ENCODE data around the gene SIGLEC8.
"Not testable (repeated sequence)": the region's sequence is repeated elsewhere in the genome, so short reads cannot be mapped to it uniquely, and the experiment has no call there.

SIGLEC8 gene

DNA sequence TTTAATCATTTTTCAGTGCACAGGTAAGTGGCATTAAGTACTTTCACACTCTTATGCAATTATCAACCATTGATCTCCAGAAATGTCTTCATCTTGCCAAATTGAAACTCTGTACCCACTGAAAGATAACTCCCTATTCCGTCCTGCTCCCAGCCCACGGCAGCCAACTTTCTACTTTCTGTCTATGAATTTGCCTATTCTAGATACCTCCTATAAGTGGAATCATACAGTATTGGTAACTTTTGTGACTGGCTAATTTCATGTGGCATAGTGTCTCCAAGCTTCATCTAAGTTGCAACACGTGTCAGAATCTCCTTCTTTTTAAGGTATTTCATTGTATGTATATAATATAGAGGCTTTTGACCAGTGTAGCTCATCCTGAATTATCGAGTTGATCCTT, 14.4 kb upstream of the SIGLEC8 start:
- DNase-seq = no peak

DNA sequence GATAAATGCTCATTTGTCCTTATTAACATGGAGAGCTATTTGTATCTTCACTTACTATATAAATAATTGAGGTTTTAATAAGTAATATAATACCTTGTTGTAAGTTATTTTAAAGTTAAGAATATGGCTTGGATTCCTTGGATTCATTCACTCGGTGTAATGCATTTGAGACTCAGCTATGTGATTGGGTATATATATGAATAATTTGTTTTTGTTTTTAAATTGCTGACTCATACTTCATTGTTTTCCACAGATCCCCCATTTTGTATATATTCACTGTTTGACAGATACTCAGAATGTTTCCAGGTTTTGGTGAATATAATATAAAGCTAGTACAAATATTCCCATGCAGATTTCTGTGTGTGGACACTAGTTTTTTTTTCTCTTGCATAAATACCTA, 13.3 kb upstream of the SIGLEC8 start:
- no peak for DNase-seq

DNA sequence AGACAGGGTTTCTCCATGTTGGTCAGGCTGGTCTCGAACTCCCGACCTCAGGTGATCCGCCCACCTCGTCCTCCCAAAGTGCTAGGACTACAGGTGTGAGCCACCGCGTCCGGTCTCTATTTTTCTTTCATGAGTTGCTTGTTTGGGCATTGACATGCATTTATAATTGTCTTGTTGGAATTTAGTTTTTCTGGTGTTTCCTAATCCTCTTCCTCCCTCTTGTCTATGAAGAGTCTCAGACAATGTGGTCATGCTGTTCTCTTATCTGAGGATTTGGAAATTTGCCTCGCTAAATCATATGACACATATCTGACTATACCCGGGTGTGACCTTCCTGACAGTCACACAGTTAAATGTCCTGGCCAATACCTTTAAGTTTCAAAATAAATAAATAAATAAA, 12.7 kb upstream of the SIGLEC8 start:
- no peak for DNase-seq

DNA sequence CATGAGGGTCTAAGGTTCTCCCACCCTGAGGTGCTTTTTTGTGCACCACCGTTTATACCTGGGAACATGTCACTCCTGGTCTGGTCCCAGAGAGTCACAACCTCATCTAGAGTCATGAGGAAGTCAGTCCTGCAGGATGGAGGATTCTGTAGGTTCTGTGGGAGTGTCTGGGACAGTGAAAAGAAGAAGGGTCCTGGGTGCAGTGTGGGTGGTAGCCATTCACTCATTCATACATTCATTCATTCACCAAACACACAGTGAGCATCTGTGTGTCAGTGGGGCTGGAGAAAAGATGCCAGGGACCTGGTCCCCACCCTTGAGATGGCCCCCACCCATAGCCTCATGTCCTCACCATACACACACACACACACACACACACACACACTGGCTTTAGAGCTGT, 11.4 kb upstream of the SIGLEC8 start:
- no peak for DNase-seq

DNA sequence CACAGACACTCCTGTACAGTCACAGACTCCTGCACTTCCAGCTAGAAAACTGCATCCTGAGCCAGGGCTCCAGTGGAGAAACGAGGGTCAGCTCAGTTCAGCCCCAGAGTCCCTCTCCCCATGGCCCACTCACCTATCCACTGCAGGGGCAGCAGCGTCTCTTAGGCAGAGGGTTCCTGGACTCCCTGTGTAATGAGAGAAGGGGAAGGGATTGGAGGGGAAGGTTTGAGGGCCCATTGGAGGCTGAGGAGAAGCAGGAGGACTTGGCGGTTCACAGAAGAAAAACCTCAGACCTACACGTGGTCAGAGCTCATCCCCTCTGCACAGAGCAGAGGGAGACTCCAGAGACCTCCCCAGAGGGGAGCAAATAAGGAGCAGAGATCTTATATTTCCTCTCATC, 10.9 kb upstream of the SIGLEC8 start:
- no peak for DNase-seq

DNA sequence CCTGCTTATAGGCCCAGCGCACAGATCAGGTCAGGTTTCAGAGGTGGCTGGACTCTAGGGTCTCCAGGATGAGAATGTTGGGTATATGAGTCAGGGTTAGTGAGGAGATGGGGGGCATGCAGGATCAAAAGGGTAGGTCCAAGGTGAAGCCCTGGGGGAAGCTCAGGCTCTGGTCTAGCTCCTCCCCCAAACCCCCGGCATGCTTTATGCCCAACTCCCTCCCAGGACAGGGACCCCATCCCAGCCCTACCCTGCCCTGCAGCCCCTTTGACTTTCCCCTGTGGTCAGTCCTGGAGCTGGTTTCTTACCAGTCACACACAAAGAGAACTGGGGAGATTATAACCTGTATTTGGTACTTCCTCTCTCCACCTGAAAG, 10.3 kb upstream of the SIGLEC8 start:
- no peak for DNase-seq

DNA sequence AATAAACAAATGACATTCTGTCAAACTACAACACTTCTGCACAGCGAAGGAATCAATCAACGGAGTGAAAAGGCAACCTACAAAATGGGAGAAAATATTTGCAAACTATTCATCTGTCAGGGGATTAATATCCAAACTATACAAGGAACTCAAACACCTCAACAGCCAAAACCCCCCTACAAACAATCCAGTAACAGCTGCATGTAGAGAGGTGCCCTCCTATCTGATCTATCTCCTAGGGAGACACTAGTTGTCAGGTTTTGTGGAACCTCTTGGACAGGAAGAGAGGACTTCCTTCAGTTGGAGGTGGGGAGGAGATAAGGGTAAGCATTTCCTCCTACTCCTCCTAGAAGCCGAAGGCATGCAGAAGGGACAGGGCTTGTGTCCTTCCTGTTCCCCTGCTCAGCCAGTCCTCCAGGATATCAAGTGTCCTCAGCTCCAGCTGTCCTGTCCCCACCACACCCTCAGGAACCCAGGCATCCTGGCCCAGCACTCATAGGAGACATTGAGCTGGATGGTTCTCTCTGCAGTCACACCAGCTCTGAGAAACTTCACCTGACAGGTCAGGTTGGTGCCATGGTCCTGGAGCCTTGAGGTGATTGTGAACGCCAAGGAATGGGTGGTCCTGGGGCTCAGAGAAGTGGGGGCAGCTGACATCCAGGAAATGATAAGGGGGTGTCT, 9.8 kb upstream of the SIGLEC8 start:
- no peak for DNase-seq

DNA sequence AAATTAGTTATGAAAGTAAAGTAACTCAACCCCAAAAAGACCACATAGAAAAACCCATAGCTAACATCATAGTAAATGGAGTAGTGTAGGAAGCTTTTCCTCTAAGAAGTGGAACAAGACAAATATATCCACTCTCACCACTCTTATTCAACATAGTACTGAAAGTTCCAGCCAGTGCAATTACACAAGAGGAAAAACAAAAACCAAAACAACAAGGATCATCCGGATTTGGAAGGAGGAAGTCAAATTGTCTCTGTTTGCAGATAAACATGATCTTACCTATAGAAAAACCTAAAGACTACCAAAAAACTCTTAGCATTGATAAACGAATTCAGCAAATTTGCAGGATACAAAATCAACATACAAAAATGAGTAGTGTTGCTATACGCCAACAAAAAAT, 8.5 kb upstream of the SIGLEC8 start:
- DNase-seq = no peak

DNA sequence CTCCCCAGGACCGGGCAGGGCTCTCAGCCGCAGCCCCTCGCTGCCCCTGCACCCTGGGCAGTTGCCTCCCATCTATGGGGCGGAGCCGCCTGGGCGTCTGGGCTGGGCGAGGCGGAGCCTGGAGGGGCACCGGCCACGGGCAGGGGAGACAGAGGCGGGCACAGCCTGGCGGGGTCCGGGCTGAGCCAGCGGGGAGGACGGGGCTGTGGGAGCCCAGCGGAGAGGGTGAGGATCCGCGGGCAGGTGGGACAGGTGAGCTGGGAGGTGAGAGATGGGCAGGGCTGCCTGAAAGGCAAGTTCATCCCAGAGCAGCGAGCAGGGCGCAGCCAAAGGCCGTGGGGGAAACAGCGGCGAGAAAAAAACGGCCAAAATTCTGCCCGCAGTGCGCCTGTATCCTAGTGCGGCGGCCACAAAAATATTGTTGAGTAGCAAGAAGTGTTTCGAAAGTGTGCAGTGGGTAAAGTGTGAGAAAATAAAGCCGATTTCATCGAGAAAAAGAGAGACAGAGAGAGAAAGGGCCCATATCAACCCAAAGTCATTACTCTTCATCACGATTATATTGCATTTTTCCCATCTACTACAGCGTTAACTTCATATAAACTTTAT, 5.8 kb upstream of the SIGLEC8 start:
- DNase-seq = not testable (repeated sequence)

DNA sequence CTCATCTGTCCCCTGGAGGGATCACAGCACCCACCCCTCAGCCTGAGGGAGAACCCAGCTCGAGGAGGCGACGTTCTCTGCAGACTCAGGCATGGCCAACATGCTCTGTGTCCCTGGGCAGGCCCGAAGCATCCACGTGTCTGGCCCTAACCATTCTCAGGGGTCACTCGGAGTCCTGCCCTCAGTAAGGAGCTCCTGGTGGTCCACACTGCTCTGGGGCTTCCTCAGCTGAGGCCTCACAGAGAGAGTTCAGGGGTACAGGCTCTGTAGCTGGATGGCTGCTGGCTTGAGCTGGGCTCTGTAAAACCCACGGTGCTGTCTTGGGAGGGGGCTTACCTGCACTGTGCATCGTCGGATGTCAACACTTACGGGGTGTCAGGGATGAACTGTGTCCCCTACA, 4.4 kb upstream of the SIGLEC8 start:
- DNase-seq = no peak

DNA sequence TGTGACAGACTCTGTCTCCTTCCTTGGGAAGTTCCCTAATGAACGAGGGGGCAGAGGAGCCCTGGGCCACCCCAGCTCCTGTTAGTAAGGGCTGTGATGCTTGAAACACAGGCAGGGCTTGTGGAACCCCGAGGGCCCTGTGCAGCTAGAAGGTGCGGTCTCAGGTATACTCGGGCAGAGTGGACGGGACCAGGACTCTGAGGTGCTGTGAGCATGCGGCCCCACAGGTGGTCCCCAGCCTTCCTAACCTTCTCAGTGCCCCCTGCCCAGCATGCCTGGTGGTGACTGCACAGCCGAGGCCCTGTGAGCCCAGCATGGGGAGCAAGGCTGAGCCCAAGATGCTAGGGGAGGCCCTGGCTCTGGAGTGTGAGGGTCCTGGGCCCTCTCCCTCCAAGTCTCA, 4.0 kb upstream of the SIGLEC8 start:
- no peak for DNase-seq

DNA sequence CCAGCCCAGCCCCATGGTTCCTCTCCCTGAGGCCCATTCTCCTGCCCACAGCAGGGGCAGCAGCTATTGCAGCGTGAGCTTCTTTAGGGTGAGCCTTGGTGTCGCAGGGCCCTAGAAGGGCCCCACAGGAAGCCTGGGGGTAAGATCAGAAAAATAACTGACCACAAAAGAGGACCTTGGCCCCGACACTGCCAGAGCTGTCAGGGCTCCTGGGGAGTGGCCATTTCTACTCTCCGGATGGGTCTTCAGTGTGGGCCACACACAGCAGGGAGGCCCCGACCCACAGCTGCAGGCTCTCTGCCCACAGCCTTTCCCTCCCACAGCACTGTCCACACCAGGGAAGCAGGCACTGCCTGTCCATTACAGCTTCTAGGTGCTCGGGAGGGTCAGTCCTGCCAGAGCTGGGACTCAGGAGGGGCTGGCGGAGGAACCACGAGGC, 3.5 kb upstream of the SIGLEC8 start:
- DNase-seq = no peak

DNA sequence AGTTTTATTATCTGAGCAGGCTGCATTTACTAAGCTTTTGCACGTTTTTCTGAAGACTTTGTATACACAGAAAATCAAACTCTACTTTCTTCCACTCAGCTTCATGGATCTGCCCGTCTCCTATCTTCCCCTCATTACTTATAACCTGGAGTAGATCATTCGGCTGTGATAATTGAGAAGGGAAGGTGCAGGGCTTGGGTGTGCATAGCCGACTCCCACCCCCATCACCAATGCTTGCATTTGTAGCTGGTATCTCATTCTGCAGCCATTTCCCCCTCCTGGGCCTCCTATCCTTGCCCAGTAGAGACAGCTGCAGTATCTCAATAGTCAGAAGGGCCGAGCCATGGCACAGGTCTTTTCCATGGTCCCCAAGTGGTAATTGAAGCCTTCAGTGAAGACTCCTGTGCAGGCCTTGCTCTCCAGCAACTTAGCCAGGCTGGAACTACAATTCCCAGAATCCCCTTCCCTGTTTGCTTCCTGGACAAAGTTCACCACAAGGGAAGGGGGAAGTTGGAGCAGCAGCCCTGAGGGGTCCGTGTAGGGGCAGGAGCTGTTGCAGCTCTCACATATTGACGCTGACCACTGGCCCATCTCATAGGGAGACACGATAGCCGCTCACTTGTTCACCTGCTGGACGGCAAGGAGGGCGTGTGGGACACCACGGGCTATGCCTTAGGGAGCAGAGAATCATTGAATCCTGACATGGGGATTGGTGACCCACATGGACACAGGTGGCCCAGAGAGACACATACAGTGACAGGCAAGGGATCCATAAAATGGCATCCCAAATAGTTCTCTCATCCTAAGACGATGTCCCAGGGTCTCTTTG, 2.1 kb upstream of the SIGLEC8 start:
- peak; percentile 62 for DNase-seq

DNA sequence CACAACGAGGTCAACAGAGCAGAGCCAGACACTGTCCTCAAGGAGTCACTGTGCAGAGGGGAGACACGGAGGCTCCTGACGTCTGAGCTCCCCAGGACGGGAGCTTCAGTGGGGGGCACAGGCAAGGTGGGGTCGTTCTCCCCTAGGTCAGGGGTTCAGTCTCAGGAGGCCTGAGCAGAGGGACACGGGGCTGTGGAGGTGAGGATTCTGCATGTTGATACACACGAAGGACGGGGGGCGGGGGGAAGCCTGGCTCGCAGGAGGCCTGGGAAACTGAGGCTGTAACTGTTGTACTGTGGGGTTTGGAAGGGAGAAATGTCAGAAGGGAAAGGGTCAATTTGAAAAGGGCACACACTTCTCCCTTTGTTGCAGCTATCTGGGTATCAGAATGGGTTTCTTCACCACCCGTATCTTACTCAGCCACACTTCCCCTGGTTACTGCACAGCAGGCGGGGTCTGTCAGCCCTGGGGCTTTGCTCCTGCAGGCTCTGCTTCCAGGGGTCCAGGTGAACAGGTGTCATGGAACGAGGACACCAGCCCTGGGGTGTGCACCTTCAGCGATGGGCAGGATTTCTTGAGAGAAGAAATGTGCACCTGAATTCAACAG, 748 bp upstream of the SIGLEC8 start:
- no peak for DNase-seq

DNA sequence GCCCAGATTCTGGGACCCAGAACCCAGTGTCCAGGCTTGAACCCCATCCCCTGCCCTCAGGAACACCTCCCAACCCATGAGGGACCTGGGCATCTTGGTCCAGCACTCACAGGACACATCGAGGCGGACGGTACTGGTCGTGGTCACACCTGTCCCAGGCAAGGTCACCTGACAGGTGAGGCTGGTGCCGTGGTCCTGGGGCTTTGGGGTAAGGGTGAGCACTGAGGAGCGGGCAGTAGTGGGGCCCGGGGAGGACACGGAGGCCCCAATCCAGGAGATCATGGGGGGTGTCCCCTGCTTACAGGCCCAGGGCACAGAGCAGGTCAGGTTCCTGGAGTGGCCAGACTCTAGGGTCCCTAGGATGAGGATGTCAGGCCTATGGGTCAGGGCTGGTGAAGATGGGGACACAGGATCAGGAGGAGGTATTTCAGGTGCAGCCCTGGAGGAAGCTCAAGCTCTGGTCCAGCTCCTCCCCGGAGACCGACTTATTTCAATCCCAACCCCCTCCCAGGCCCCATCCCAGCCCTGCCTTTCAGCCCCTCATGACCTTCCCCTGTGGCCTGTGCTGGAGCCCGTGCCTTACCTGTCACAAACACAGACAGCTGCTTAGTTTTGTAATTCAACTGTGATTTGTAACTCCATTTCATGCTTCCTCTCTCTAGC, 772 bp downstream of the SIGLEC8 start:
- no peak for DNase-seq

DNA sequence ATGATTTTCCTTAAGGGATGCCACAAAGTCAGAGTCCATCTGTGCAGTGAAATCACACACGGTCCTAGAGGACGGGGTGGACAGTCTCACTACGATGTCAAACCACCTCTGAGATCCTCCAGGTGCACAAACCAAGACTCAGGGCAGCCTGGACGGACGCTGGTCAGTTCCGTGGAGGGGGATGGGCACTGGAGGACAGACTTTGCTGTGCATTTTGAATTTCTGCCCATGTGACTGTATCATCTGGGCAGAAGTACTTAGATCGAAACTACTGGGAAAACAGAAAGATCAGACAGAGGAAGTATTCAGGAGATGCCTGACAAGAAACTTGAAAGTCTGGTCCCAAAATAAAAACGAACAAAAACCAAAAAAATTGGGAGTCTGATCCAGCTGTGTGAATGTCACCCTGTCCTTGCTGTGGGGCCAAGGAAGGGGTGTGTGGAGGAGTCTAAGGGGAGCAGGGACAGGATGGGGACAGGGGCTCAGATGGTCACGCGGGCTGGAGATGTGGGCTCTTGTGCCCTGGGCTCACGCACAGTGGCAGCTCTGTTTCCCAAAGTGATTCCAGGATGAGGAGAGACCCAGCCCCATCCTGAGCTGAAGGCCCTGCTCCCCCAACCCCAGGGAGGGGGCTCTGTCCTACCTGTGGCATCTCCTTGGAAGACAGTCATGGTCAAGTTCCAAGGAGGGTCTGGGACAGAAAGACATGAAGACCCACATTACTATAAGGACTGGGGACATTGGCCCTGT, 1.5 kb downstream of the SIGLEC8 start:
- no peak for DNase-seq

DNA sequence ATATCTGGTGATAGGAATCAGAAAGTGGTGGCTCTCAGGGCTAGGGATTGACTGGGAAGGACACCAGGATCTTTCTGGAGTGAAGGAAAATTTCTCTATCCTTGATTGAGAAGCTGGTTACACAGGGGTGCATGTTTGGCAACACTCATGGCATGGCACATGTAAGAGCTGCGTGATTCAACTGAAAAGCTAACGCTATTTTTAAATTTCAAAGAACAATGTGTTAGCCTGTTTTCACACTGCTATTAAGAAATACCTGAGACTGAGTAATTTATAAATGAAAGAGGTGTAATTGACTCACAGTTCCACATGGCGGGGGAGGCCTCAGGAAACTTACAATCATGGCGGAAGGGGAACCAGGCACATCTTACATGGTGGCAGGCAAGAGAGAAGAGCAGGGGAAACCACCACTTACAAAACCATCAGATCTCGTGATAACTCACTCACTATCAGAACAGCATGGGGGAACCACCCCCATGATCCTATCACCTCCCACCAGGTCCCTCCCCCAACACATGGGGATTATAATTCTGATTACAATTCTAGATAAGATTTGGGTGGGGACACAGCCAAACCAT, 7.4 kb downstream of the SIGLEC8 start:
- no peak for DNase-seq

DNA sequence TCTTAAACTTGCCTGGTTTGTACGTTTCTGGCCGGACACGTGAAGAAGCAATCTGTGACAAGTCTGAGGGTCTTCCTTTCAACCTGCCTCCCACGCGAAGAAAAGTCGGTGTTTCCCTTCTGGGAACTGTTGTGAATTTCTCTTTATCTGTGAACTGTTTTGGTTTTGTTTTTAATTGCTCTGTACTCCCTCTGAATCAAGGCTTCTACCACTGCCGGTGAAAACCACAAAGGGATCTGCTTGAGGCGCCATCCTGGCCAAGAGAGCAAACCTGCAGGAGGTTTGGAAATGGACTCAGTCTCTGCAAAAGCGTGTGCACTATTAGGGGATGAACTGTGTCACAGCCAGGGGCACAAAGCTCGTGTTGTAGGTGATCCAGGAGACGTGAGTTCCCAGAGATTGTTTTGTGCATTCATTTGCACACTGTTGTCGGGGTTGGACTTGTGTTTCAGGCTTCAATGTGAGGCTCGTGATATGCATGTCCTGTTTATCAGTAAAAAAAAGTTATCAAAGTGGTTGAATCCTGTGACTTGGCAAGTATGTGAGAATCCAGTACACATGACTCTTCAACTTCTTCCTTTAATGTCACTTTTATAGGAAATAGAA, 9.7 kb downstream of the SIGLEC8 start:
- no peak for DNase-seq

DNA sequence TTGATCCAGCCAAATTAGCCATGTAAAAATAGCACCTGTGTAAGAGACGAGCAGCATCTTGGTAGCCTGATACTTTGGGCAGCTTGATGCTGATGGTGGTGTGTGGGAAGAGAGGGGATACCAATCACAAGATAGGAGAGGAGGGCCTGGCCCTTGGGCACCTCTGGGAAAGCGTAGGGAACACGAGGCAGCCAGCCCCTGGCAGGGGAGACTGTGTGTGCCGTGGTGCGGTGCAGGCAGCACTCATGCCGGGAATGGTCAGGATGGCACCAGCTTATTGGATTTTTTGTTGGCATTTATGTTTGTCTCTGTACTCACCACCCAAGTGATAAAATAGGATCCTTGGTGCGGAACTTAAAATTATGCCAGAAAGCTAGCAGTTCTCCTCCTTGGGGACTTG, 10.2 kb downstream of the SIGLEC8 start:
- no peak for DNase-seq

DNA sequence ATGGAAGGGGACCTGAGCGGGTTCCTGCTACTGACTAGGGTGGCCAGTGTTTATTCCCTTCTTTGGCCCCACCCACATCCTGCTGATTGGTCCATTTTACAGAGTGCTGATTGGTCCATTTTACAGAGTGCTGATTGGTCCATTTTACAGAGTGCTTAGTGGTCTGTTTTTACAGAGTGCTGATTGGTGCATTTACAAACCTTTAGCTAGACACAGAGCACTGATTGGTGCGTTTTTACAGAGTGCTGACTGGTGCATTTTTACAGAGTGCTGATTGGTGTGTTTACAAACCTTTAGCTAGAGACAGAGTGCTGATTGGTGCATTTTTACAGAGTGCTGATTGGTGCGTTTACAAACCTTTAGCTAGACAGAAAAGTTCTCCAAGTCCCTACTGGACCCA, 10.7 kb downstream of the SIGLEC8 start:
- DNase-seq = not testable (repeated sequence)
